PC-3 (cell line): ENCODE data around the gene AGAP3. TPM values are rescaled to one million over a fixed set of nuclear protein-coding genes. Genes with fewer than 3 reads are reported as not detected.
A peak's percentile ranks its signal among the peaks of the same experiment; 100 is the strongest.

ENCODE experiments used
- ATAC-seq: fragments of 200-7000 bp; cut with Tn5 transposase; 2 replicates; pipeline ENCODE4 v1.9.1; 2020; ENCODE audit warnings: mild to moderate bottlenecking, moderate library complexity
- BruUV-seq: library from RNA; stranded (reverse); fragments of 400-500 nt; replicated peaks from 2 replicates; lab custom pipeline; 2021; lab: Mats Ljungman, UMichigan
- CTCF ChIA-PET: fragments of 300-600 bp; sonication (Branson Sonifier 250); formaldehyde crosslinking; loops from one replicate; lab custom pipeline; 2022; ENCODE audit warnings: antibody characterized with exemption; lab: Charles Lee
- POLR2A ChIA-PET: fragments of 300-600 bp; sonication (Branson Sonifier 250); formaldehyde crosslinking; loops from one replicate; lab custom pipeline; 2022; ENCODE audit warnings: antibody characterized with exemption; ENCODE audit not compliant: unreplicated experiment; lab: Charles Lee
- DNase-seq: peaks from one replicate; pipeline ENCODE4 v3.0.0-alpha.2; 2015
- H2AFZ ChIP-seq: fragments of 300-600 bp; sonication (generic); 2 replicates; pipeline ENCODE4 v1.6.0; 2016; ENCODE audit warnings: antibody characterized with exemption, low read length
- H3F3A ChIP-seq: fragments of 300-600 bp; sonication (generic); one replicate; pipeline ENCODE4 v1.6.0; 2017; ENCODE audit warnings: antibody characterized with exemption, low read length, control low read depth, mild to moderate bottlenecking; ENCODE audit not compliant: unreplicated experiment
- H3K27ac ChIP-seq: fragments of 300-600 bp; sonication (generic); 2 replicates; pipeline ENCODE4 v1.5.1; 2016; ENCODE audit warnings: mild to moderate bottlenecking, low read length
- H3K27me3 ChIP-seq: fragments of 300-600 bp; sonication (generic); 2 replicates; pipeline ENCODE4 v1.6.1; 2016; ENCODE audit warnings: low read length, mixed read lengths
- H3K36me3 ChIP-seq: fragments of 300-600 bp; sonication (generic); 2 replicates; pipeline ENCODE4 v1.6.1; 2016; ENCODE audit warnings: low read depth, mixed run types, low read length, mixed read lengths
- H3K4me1 ChIP-seq: fragments of 300-600 bp; sonication (generic); 2 replicates; pipeline ENCODE4 v1.5.1; 2016; ENCODE audit warnings: low read length; ENCODE audit not compliant: insufficient read depth
- H3K4me2 ChIP-seq: fragments of 300-600 bp; sonication (generic); 2 replicates; pipeline ENCODE4 v1.6.0; 2016; ENCODE audit warnings: low read length
- H3K4me3 ChIP-seq: fragments of 300-600 bp; sonication (generic); 2 replicates; pipeline ENCODE4 v1.5.1; 2016; ENCODE audit warnings: mild to moderate bottlenecking, low read length, mixed read lengths
- H3K79me2 ChIP-seq: fragments of 300-600 bp; sonication (generic); 2 replicates; pipeline ENCODE4 v1.6.1; 2017; ENCODE audit warnings: low read length, mixed read lengths
- H3K9ac ChIP-seq: fragments of 300-600 bp; sonication (generic); 2 replicates; pipeline ENCODE4 v1.6.0; 2016; ENCODE audit warnings: mild to moderate bottlenecking, low read length
- H3K9me2 ChIP-seq: fragments of 300-600 bp; sonication (generic); replicated peaks from 2 replicates; pipeline ENCODE4 v1.6.1; 2016; ENCODE audit warnings: mixed run types, low read length, mixed read lengths
- H3K9me3 ChIP-seq: fragments of 300-600 bp; sonication (generic); 2 replicates; pipeline ENCODE4 v1.6.1; 2016; ENCODE audit warnings: low read length, mixed read lengths
- H4K20me1 ChIP-seq: fragments of 300-600 bp; sonication (generic); 2 replicates; pipeline ENCODE4 v1.6.1; 2016; ENCODE audit warnings: low read length, mixed read lengths
- CTCF ChIP-seq: fragments of 300-600 bp; sonication (generic); conservative IDR thresholded peaks from 2 replicates; pipeline ENCODE4 v1.5.1; 2017; ENCODE audit warnings: antibody characterized with exemption, low read depth, mild to moderate bottlenecking, low read length
- EZH2 ChIP-seq: fragments of 300-600 bp; sonication (generic); IDR thresholded peaks from one replicate; pipeline ENCODE4 v1.6.1; 2017; ENCODE audit warnings: antibody characterized with exemption, mild to moderate bottlenecking, low read length; ENCODE audit not compliant: unreplicated experiment
- EZH2phosphoT487 ChIP-seq: fragments of 300-600 bp; sonication (generic); IDR thresholded peaks from 2 replicates; pipeline ENCODE4 v1.6.1; 2018; ENCODE audit warnings: mild to moderate bottlenecking, antibody characterized with exemption, low read length, borderline replicate concordance
- intact Hi-C: fragments of 100-400 bp; cut with micrococcal nuclease; formaldehyde crosslinking; loops from 2 replicates; pipeline ENCODE4 v1.9.0; 2023
- total RNA-seq: library from RNA; depleted of rRNA; stranded (reverse); fragments of >200 nt; gene quantifications from 2 replicates; pipeline ENCODE4 v1.2.3, GENCODE V29; 2014

The AGAP3 gene
- total RNA-seq, 1 experiment from 2014 or later: 53.5 TPM

- BruUV-seq: no TSS peak
- Histone ChIP-seq H3K9ac (no peak overlapping the region), H2AFZ (no peak overlapping the region), H3K27me3 (no peaks in the 10 kb centered on the region), H4K20me1 (no peaks in the 10 kb centered on the region), H3K4me3 (no peak overlapping the region), H3K4me1 (no peaks in the 10 kb centered on the region), H3K4me2 (no peak overlapping the region), H3K9me3 (no peaks in the 10 kb centered on the region), H3K79me2 (no peaks in the 10 kb centered on the region), H3F3A (no peaks in the 10 kb centered on the region), H3K27ac (no peak overlapping the region), H3K36me3 (peaks cover 34% of the 10 kb centered on the region), H3K9me2 (no peaks in the 10 kb centered on the region)
- no peak for ATAC-seq
- no peak for DNase-seq
- intact Hi-C loops: no loop called here
- TF ChIP-seq EZH2phosphoT487 (no peak), EZH2 (no peak), CTCF (no peak)
- POLR2A ChIA-PET: no interaction called here
- CTCF ChIA-PET: no interaction called here
These were observed 16.3 kb upstream of the AGAP3 start for GRCh38 chr7:151069841-151070573.

GRCh38 chr7:151070574-151070960 is 15.7 kb upstream of the AGAP3 start:
- no peak overlapping the region for H3K4me3 ChIP-seq
- intact Hi-C loops: no loop called here
- ChIA-PET POLR2A (no interaction called here), CTCF (no interaction called here)
- no peaks in the 10 kb centered on the region for H3K79me2 ChIP-seq
- no peak overlapping the region for H2AFZ ChIP-seq
- no peaks in the 10 kb centered on the region for H4K20me1 ChIP-seq
- H3K4me2 ChIP-seq: no peak overlapping the region
- H3K9ac ChIP-seq: no peak overlapping the region
- H3K27ac ChIP-seq: no peak overlapping the region
- H3F3A ChIP-seq: no peaks in the 10 kb centered on the region
- H3K27me3 ChIP-seq: no peaks in the 10 kb centered on the region
- no peaks in the 10 kb centered on the region for H3K4me1 ChIP-seq
- DNase-seq (no peak), ATAC-seq (no peak)
- H3K9me2 ChIP-seq: no peaks in the 10 kb centered on the region
- TF ChIP-seq CTCF (no peak), EZH2phosphoT487 (no peak), EZH2 (no peak)
- BruUV-seq: TSS peak; percentile 16
- H3K36me3 ChIP-seq: peaks cover 28% of the 10 kb centered on the region
- H3K9me3 ChIP-seq: no peaks in the 10 kb centered on the region
